Panc1 (cell line): ENCODE results near the gene CHCHD6. TPM values are rescaled to one million over a fixed set of nuclear protein-coding genes. Genes with fewer than 3 reads are reported as not detected.

Source experiments
- ATAC-seq: fragments of 200-7000 bp; cut with Tn5 transposase; 2 replicates; pipeline ENCODE4 v1.9.1; 2020; ENCODE audit warnings: mild to moderate bottlenecking, moderate library complexity
- BruUV-seq: library from RNA; stranded (reverse); fragments of 400-500 nt; replicated peaks from 2 replicates; lab custom pipeline; 2021; lab: Mats Ljungman, UMichigan
- CTCF ChIA-PET: fragments of 300-600 bp; sonication (Branson Sonifier 250); formaldehyde crosslinking; loops from one replicate; lab custom pipeline; 2022; ENCODE audit warnings: antibody characterized with exemption; lab: Charles Lee
- POLR2A ChIA-PET: fragments of 300-600 bp; sonication (Branson Sonifier 250); formaldehyde crosslinking; loops from one replicate; lab custom pipeline; 2022; ENCODE audit warnings: antibody characterized with exemption; lab: Charles Lee
- DNase-seq: peaks from one replicate; pipeline ENCODE4 v3.0.0-alpha.2; 2010; ENCODE audit warnings: low read depth, low spot score
- H3K27ac ChIP-seq: 2 replicates; pipeline ENCODE4 v1.5.1; 2011; ENCODE audit warnings: mild to moderate bottlenecking, low read length, inconsistent platforms
- H3K27me3 ChIP-seq: fragments of 200-500 bp; sonication (Bioruptor generic); 2 replicates; pipeline ENCODE4 v1.6.0; 2014; ENCODE audit warnings: low read length, inconsistent platforms; ENCODE audit not compliant: control insufficient read depth, insufficient read depth
- H3K36me3 ChIP-seq: fragments of 200-500 bp; sonication (Bioruptor generic); 2 replicates; pipeline ENCODE4 v1.5.1; 2014; ENCODE audit warnings: inconsistent platforms, mild to moderate bottlenecking, low read length, moderate library complexity; ENCODE audit not compliant: control insufficient read depth, insufficient read depth
- H3K4me1 ChIP-seq: 2 replicates; pipeline ENCODE4 v1.5.1; 2011; ENCODE audit warnings: inconsistent platforms, mild to moderate bottlenecking, low read length, moderate library complexity; ENCODE audit not compliant: control insufficient read depth, insufficient read depth
- H3K4me3 ChIP-seq, 2 experiments: 2 replicates each; pipeline ENCODE4 v1.5.1; 2011 to 2012; ENCODE audit warnings: low read depth in 2 of 2, low read length in 2 of 2, mild to moderate bottlenecking in 2 of 2, inconsistent platforms in 1 of 2, moderate library complexity in 1 of 2
- H3K9me3 ChIP-seq: fragments of 200-500 bp; sonication (Bioruptor generic); 2 replicates; pipeline ENCODE4 v1.5.1; 2014; ENCODE audit warnings: low read depth, mild to moderate bottlenecking, inconsistent platforms, low read length, moderate library complexity; ENCODE audit not compliant: control insufficient read depth, insufficient read depth
- POLR2AphosphoS5 ChIP-seq: IDR thresholded peaks from 2 replicates; pipeline ENCODE4 v1.6.1; 2012; ENCODE audit warnings: mild to moderate bottlenecking, low read depth, low read length, moderate library complexity
- SIN3A ChIP-seq: IDR thresholded peaks from 2 replicates; pipeline ENCODE4 v1.6.1; 2012; ENCODE audit warnings: low read depth, mild to moderate bottlenecking, low read length, moderate library complexity, borderline replicate concordance; ENCODE audit not compliant: insufficient read depth
- TCF7L2 ChIP-seq: IDR thresholded peaks from 2 replicates; pipeline ENCODE4 v1.6.1; 2011; ENCODE audit warnings: mild to moderate bottlenecking, low read depth, low read length, inconsistent platforms
- in situ Hi-C: cut with HindIII; loops from 2 replicates; pipeline ENCODE4 v1.10.0; 2016; ENCODE audit warnings: low sequenced_read_pairs, low pct_unique_long_range_greater_than_20kb
- intact Hi-C: fragments of 100-400 bp; cut with micrococcal nuclease; formaldehyde crosslinking; loops from one replicate; pipeline ENCODE4 v1.10.0; 2022; ENCODE audit not compliant: unreplicated experiment
- total RNA-seq: library from RNA; stranded (reverse); gene quantifications from one replicate; pipeline ENCODE4 v1.2.1, GENCODE V29; 2021; ENCODE audit not compliant: unreplicated experiment
- TF ChIP-seq, protein P1 (sequence below): fragments of 450-650 bp; IDR thresholded peaks from 2 replicates; pipeline ENCODE4 v1.5.1; 2017; ENCODE audit warnings: mild to moderate bottlenecking
- TF ChIP-seq, protein P2 (sequence below), 2 experiments: IDR thresholded peaks; 2 replicates each; pipeline ENCODE4 v1.6.1; 2011 to 2012; ENCODE audit warnings: low read depth in 2 of 2, control low read depth in 1 of 2, low read length in 1 of 2, mild to moderate bottlenecking in 1 of 2, moderate library complexity in 1 of 2; ENCODE audit not compliant: insufficient read depth in 1 of 2

The CHCHD6 gene
- total RNA-seq, 1 experiment from 2014 or later, result 31.5 TPM

DNA sequence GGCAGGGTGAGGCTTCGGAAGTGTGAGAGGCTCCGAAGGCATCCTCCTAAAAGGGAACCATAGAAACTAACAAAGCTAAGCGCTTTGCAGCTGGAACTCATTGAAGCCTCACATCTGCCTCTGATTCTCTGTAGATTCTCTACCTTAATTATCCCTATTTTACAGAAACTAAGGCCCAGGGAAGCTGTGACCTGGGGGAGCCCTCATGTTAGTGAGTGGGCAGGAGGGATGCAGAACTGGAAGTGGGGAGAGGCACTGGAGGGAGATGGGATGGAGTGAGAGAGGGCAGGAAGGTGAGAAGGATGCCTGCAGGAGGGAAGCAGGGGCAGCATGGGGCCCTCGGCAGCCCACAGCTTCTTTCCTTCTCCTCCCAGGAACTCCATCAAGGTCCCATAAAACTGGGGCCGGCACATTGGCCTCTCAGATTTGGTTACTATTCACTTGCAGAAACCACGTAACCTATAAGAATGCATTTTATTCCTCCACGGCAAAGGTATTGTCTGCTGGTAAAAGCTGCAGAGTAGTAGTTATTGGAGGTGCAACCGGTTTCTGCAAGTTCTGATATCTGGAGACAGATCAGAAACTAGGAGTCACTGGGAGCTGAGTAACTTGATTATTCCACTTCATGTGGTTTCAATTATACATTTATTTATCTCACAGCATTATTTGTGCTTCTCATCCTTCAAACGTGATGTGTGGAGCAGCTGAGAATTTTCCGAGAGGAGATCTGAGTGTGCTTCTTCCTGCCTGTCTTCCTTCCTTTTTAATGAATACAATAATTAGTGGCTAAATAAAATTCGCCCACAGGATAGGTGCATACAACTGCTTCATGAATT lies 24.0 kb upstream of the CHCHD6 start:
- Histone ChIP-seq H3K9me3 (no peaks in the 10 kb centered on the region), H3K36me3 (no peaks in the 10 kb centered on the region), H3K4me1 (peaks cover 13% of the 10 kb centered on the region), H3K4me3 (no peak overlapping the region), H3K27me3 (peaks cover 5% of the 10 kb centered on the region; the same call in 1 of the 2 replicates), H3K27ac (no peak overlapping the region; the same call in 1 of the 2 replicates)
- in situ Hi-C loops (no loop called here), intact Hi-C loops (loop anchor here (5.0 to 10.0 kb wide), 2 partner anchors 302 to 775 kb away; partner anchors contain the start of gene PLXNA1)
- ChIA-PET POLR2A (no interaction called here), CTCF (interaction anchor here (0.5 to 1.6 kb wide), 5 partner anchors 156 to 873 kb away, joined by 3 to 6 read pairs (median 4); no protein-coding TSS in a partner anchor)
- DNase-seq (no peak), ATAC-seq (no peak)
- TF ChIP-seq TCF7L2, result no peak
- no peak for TF ChIP-seq POLR2AphosphoS5
- TF ChIP-seq, protein P1, sequence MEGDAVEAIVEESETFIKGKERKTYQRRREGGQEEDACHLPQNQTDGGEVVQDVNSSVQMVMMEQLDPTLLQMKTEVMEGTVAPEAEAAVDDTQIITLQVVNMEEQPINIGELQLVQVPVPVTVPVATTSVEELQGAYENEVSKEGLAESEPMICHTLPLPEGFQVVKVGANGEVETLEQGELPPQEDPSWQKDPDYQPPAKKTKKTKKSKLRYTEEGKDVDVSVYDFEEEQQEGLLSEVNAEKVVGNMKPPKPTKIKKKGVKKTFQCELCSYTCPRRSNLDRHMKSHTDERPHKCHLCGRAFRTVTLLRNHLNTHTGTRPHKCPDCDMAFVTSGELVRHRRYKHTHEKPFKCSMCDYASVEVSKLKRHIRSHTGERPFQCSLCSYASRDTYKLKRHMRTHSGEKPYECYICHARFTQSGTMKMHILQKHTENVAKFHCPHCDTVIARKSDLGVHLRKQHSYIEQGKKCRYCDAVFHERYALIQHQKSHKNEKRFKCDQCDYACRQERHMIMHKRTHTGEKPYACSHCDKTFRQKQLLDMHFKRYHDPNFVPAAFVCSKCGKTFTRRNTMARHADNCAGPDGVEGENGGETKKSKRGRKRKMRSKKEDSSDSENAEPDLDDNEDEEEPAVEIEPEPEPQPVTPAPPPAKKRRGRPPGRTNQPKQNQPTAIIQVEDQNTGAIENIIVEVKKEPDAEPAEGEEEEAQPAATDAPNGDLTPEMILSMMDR, result no peak
- TF ChIP-seq, protein P2, sequence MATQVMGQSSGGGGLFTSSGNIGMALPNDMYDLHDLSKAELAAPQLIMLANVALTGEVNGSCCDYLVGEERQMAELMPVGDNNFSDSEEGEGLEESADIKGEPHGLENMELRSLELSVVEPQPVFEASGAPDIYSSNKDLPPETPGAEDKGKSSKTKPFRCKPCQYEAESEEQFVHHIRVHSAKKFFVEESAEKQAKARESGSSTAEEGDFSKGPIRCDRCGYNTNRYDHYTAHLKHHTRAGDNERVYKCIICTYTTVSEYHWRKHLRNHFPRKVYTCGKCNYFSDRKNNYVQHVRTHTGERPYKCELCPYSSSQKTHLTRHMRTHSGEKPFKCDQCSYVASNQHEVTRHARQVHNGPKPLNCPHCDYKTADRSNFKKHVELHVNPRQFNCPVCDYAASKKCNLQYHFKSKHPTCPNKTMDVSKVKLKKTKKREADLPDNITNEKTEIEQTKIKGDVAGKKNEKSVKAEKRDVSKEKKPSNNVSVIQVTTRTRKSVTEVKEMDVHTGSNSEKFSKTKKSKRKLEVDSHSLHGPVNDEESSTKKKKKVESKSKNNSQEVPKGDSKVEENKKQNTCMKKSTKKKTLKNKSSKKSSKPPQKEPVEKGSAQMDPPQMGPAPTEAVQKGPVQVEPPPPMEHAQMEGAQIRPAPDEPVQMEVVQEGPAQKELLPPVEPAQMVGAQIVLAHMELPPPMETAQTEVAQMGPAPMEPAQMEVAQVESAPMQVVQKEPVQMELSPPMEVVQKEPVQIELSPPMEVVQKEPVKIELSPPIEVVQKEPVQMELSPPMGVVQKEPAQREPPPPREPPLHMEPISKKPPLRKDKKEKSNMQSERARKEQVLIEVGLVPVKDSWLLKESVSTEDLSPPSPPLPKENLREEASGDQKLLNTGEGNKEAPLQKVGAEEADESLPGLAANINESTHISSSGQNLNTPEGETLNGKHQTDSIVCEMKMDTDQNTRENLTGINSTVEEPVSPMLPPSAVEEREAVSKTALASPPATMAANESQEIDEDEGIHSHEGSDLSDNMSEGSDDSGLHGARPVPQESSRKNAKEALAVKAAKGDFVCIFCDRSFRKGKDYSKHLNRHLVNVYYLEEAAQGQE (IDR thresholded peaks at IDR 0.05; ENCODE audit: insufficient read depth in 1 of 2, low read depth in 2 of 2, low read length in 1 of 2), result no peak
- TF ChIP-seq SIN3A, result no peak
- BruUV-seq, result no TSS peak

DNA sequence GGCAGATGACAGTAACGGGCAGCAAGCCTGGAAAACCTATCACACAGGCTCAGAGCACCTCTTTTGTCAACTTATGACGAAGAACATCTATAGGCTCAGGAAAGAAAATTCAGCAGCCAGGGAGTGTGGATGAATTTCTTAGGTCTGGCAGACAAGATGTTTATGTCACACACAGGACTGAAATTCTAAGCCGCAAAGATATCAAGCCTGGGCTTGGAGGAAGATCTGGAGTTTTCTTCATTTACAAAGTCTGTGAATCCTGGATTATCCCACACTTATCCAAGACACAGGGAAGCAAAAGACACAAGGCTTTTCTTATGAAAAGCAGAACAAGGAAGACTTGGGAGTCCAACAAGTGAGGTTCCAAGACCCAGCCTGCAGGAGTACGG lies 23.4 kb upstream of the CHCHD6 start:
- H3K27ac ChIP-seq, result no peak overlapping the region
- CTCF ChIA-PET, result no interaction called here
- intact Hi-C loops (loop anchor here (5.0 kb wide), 1 partner anchor 302 kb away; the partner anchor contains the start of gene PLXNA1), in situ Hi-C loops (no loop called here)
- no peak for DNase-seq
- H3K27me3 ChIP-seq, result peaks cover 5% of the 10 kb centered on the region; the same call in 1 of the 2 replicates
- POLR2A ChIA-PET, result no interaction called here
- no TSS peak for BruUV-seq
- no peaks in the 10 kb centered on the region for H3K9me3 ChIP-seq
- H3K4me1 ChIP-seq, result peaks cover 13% of the 10 kb centered on the region
- no peaks in the 10 kb centered on the region for H3K36me3 ChIP-seq
- TF ChIP-seq TCF7L2, result no peak
- H3K4me3 ChIP-seq, result no peak overlapping the region
- no peak for ATAC-seq

DNA sequence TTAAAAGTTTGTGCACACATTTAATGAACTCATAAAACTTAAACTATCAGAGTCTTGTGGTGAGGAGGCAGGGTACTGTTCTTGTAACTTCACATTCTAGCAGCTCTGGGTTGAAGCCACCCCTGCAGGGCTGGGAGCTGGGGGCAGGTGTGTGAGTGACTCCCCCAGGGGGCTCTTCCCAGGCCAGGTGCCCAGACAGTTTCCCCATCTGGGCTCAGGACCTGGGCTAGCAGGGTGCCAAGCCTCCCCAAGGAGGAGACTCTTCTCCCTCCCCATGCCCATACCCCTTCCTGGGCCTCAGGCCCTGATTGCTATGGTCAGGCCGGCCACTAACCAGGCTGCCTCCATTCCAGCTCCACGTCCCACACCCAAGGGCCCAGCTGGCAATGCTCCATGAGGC lies 22.0 kb upstream of the CHCHD6 start:
- H3K27ac ChIP-seq, result no peak overlapping the region
- no peak for ATAC-seq
- POLR2A ChIA-PET, result no interaction called here

More for the DNA sequence above, 22.0 kb upstream of the CHCHD6 start:
- Histone ChIP-seq H3K36me3 (no peaks in the 10 kb centered on the region), H3K27me3 (no peaks in the 10 kb centered on the region), H3K4me3 (no peak overlapping the region), H3K9me3 (no peaks in the 10 kb centered on the region), H3K4me1 (peaks cover 13% of the 10 kb centered on the region)
- TF ChIP-seq, protein P2 (IDR thresholded peaks at IDR 0.05; ENCODE audit: insufficient read depth in 1 of 2, low read depth in 2 of 2, low read length in 1 of 2), result no peak
- TF ChIP-seq POLR2AphosphoS5, result no peak
- DNase-seq, result no peak
- in situ Hi-C loops, result no loop called here
- CTCF ChIA-PET, result no interaction called here
- intact Hi-C loops, result loop anchor here (5.0 kb wide), 1 partner anchor 300 kb away; the partner anchor contains the start of gene PLXNA1
- no TSS peak for BruUV-seq
